ENCODE data around the gene CLEC20A.

DNA sequence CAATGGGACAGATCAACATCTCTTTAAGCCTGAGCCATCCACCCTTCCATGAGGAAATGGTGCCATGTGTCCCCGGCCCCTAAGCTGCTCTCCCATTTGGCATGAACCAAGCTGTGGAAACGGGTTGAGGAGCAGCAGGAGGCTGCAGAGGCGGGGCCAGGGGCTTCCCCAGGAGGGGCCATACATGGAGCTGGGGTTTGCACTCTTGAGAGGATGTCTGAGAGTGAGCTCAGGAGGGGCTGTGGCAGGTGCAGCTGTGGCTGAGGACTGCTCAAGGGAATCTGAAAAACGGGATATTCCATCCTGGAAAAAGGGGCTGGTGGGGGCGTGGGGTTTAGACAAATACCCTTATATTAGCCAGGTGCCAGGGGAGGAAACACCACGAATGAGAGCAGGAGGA is 7.1 kb upstream of the CLEC20A start:
- TF ChIP-seq, protein P1, sequence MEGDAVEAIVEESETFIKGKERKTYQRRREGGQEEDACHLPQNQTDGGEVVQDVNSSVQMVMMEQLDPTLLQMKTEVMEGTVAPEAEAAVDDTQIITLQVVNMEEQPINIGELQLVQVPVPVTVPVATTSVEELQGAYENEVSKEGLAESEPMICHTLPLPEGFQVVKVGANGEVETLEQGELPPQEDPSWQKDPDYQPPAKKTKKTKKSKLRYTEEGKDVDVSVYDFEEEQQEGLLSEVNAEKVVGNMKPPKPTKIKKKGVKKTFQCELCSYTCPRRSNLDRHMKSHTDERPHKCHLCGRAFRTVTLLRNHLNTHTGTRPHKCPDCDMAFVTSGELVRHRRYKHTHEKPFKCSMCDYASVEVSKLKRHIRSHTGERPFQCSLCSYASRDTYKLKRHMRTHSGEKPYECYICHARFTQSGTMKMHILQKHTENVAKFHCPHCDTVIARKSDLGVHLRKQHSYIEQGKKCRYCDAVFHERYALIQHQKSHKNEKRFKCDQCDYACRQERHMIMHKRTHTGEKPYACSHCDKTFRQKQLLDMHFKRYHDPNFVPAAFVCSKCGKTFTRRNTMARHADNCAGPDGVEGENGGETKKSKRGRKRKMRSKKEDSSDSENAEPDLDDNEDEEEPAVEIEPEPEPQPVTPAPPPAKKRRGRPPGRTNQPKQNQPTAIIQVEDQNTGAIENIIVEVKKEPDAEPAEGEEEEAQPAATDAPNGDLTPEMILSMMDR (conservative IDR thresholded peaks at IDR 0.05; ENCODE audit: low read length) = no peak
- TF ChIP-seq EZH2phosphoT487 (IDR thresholded peaks at IDR 0.05; ENCODE audit: borderline replicate concordance) = no peak
